Mucosa of gallbladder (tissue), 1 donor: ENCODE data around the gene KAT8. TPM values are rescaled to one million over a fixed set of nuclear protein-coding genes. Genes with fewer than 3 reads are reported as not detected.
A peak's percentile ranks its signal among the peaks of the same experiment; 100 is the strongest.
"Not testable (repeated sequence)": the region's sequence is repeated elsewhere in the genome, so short reads cannot be mapped to it uniquely, and the experiment has no call there.

Experiments
- DNase-seq: peaks from one replicate; pipeline ENCODE4 v3.0.0-alpha.2; 2020; ENCODE audit warnings: low spot score
- total RNA-seq: library from RNA; stranded (reverse); gene quantifications from one replicate; pipeline ENCODE4 v1.2.1, GENCODE V29; 2021
- donor health status: DM: no; HTN: no; CAD: no.

The KAT8 gene
- total RNA-seq, 1 donor from 2014 or later: 67.2 TPM

DNA sequence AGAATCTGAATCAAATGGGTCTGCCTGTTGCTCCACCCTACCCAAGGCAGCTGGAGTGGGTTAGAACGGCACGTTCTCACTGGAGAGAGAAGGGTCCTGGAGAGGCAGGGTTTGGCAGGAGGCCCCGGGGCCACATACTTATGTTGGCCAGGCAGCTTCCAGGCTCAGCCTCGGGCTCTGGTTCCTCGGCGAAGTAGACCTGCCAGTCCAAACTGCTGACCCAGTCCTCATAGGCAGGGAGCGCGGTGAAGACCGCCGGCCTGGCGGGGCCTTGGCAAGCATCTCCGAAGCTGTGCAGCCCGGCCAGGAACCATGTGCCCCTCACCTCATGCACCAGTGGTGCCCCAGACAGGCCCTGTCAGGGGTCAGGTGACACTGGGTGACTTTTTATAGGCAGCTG lies 33.5 kb upstream of the KAT8 start:
- no peak for DNase-seq

DNA sequence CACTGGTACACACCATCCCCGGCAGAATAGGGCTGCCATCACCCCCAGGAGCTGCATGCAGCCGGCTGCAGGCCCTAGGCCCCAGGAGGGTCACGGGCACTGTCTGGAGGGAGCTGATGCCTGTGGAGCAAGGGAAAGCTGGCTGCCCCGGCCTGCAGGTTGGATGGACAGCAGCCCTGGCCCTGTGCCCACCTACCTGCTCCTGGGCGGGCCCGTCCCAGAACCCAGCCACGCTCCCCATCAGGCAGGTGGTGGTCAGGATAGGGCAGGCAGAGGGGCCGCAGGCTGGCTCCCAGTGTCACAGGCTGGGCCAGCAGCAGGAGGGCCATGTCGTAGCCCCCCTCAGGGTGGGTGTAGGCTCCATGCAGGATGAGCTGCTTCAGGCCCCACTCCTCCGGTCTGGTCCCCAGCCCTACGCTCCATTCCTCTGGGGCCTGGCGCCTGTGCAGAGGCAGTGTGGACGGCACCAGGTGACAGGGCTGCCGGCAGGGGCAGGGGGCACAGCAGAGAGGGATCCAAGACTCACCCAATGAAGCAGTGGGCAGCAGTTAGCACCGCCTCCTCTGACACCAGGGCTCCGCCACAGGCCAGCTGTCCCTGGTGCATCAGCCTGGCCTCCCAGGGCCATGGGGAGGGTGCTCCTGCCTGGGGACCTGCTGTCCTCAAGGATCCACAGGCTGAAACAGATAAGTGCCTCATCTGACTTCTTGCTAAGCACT lies 32.7 kb upstream of the KAT8 start:
- DNase-seq: no peak

DNA sequence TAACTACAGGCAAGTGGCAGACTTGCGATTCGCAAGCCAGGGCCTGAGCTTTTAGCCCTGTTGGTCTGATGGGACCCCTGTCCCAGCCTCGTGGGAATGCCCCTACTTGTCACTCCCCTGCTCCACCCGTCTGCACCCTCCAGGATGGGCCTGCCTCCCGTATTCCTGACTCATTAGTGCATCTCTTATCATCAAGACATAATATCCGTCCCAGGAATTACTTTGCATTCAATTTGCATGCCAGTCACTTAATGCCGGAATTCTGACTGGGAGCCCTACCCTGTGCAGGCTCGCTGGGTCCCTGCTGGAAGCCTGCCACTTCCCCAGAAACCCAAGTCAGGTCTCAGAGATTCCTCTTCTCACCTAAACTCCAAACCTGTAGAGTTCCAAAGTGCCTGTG lies 32.1 kb upstream of the KAT8 start:
- no peak for DNase-seq

DNA sequence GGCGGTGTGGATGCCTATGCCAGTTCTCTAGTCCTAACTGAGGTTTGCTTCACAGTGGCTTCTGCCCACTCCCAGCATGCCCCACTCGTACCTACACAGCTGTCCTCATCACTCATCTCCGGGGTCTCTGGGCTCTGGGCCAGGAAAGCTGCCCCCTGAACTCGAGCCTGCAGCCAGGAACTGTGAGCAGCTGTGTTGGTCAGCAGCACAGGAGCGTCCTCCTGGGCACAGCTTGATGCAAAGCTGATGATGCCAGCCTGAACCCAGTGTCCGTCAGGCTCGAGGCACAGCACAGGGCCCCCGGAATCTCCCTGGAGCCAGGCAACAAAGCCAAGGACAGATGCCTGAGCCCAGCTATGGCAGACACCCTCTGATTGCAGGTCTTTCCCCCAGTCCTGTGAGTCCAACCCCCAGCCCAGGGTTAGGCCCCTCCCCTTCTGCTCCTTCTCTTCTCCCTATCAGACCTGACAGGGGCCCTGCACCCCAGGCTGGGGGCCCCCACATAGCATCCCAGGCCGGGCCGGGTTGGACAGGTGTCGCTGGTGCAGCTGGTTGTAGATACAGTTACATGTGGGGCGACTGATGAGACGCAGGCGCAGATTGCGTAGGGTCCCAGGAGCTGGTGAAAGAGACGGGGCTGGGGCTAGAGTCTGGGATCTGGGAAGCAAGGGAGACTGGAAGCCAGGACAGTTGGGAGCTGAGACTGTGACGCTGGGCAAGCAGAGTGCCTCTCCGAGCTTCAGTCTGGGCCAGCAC lies 31.4 kb upstream of the KAT8 start:
- no peak for DNase-seq

DNA sequence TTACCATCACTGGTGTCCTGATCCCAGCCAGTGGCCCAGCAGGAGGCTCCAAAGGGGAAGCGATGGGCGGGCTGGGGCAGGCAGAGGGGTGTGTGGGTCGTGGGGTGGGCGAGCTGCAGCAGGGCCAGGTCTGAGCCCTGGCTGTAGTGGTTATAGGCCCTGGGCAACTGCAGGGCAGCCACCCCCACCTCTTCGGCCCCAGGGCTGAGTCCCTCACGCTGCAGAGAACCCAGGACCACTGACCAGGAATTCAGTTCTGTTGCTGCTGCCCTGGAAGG lies 30.9 kb upstream of the KAT8 start:
- DNase-seq: no peak

DNA sequence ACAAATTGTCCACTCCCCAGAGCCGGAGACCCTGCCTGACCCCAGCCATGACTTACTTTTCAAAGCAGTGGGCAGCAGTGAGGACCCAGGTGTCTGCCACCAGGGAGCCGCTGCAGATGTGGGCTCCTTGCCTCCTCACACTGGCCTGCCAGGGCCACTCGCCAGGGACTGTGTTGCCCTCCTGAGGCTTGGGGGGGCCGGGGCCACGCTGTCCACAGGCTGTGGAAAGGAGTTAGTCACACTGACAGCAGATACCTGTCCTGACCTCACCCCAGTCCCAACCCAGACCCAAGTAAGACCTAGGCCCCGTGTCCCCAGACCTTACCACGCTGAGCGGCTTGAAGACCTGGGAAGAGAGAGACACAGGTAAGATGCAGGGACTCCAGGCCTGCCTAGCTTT lies 30.0 kb upstream of the KAT8 start:
- no peak for DNase-seq

DNA sequence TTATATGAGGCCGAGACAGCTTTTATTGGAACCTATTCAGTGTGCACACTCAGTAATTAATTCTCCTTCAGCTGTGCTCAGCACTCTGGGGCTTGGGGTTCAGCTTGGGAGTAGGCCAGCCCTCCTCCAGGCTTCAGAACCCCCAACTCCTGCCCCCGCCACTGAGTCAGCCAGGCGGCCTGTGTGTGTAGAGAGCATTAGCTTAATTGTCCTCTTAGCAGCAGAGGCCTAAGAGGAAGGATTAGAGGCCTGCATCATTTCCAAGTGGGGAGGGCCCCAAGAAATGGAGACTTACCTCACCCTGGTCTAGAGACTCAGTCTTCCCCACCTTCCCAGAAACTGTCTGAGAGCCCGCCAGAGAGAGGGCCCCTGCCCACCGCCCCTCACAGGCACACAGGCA lies 29.5 kb upstream of the KAT8 start:
- DNase-seq: no peak

DNA sequence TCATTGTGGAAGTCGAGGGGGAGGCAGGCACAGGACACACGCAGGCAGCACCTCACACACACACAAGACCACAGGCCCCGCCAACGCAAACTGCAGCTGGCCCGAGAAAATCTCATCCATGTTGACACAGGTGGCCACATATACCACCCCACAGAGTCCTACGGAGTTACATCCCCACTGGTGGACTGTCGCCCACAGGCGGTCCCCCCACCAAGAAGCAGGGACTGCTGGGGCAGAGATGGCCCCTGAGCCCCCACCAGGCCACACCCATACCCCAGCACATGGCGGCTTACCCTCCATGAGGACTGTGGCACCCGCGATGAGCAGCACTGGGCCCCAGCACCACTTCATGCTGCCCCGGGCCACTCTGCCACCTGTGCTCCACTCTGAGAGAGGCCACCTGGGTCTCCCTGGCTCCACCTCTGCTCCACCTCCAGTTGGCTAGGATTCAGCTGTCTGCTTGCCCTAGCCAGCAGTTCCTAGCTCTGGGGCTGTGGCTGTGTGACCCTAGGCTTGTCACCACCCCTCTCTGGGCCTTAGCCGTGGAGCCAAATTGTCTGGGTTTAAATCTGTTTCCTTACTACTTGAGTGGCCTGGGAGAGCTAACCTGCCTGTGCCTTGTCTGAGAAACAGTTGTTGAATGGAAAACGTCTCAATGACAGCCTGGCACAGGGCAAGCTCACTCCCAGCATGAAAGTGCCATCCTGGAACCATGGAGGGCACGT lies 28.8 kb upstream of the KAT8 start, which contains the start of gene PRSS53:
Gene PRSS53 (minus strand): TSS at position 485 of the 725 bp plus-strand sequence. CDS start 134 bp downstream, at position 351.
- DNase-seq: no peak

DNA sequence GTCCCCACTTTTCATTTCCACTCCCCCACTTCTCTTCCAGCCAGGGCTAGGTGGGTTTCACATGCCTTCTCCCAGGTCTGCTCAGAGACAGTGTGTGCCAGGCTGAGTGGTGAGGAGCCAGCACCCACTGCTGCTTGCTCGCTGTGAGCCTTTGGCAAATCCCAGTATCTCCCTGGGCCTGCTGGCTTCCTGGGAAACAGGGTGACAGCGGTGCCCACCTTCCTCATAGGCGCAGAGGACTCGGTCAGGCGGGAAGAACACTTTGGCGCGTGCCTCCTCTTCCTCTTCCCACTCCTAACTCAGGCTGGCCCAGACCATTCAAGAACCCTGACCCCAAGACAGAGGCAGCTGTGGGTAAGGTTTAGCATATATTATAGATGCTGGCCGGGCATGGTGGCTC lies 28.3 kb upstream of the KAT8 start:
- DNase-seq: no peak

DNA sequence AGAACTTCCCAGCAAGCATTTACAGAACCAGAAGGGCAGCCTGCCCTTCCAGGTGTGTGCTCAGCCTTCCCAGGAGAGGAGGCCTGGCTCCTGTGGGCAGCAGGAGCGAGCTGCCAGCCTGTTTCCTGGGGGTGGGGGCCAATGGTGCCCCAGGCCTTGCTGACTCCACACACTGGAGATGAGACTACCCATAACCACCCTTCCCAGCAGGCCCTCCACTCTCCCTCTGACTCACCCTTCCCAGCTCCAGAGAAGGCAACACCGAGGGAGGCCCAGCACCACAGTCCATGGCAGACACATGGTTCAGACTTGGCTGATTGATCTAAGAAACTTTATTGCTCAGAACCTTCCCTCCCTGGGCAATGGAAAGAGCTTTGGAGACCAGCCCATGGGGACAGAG lies 26.9 kb upstream of the KAT8 start:
- no peak for DNase-seq

DNA sequence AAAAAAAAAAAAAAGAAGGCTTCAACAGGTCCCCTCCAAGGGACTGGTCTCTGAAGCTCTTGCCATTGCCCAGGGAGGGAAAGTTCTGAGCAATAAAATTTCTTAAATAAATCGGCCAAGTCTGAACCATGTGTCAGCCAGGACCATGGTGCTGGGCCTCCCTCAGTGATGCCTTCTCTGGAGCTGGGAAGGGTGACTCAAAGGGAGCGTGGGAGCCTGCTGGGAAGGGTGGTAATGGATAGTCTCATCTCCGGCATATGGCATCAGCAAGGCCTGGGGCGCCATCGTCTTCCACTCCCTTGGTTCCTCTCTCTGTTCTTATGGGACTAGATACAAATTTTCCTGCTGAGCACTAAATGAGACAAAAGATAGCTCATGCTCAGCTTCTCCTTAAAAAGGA lies 25.1 kb upstream of the KAT8 start:
- no peak for DNase-seq

DNA sequence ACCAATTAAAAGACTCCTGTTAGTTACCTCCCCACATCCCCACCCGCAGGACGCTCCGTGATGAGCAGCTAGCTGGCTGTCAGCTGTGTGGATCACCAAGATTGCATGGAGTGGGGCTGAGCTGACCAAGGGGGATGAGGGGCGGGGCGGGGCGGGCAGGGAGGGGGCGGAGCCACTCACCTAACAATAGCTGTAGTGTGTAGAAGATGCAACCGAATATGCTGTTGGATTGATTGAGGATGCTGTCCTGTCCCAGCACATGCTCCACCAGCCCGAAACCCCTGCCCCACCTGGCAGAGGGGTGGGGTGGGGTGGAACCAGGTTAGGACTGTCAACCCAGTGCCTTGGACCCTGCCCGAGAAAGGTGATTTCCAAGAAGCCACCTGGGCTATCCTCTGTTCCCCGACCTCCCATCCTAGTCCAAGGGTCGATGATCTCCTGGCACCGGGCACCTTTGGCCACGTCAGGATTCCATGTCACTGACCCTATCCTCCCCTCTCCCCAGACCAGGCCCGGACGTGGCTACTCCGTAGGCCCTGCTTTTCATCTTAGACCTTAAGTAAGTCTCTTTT lies 24.2 kb upstream of the KAT8 start:
- no peak for DNase-seq

DNA sequence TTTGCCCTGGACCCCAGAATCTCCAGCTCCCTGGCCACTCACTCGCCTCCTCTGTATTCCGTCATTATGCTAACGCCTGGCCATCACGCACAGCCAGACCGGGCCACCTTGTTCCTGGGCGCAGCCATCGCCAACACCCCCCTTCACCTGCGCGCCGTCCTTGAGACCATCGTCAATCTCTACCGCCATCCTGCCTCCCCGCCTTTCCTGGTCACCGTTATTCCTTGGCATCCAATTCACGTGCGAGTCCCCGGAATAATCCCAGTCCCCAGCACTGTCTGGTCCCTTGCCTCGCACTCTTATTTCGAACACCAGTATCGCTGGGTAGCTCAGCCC lies 23.4 kb upstream of the KAT8 start:
- DNase-seq: no peak

DNA sequence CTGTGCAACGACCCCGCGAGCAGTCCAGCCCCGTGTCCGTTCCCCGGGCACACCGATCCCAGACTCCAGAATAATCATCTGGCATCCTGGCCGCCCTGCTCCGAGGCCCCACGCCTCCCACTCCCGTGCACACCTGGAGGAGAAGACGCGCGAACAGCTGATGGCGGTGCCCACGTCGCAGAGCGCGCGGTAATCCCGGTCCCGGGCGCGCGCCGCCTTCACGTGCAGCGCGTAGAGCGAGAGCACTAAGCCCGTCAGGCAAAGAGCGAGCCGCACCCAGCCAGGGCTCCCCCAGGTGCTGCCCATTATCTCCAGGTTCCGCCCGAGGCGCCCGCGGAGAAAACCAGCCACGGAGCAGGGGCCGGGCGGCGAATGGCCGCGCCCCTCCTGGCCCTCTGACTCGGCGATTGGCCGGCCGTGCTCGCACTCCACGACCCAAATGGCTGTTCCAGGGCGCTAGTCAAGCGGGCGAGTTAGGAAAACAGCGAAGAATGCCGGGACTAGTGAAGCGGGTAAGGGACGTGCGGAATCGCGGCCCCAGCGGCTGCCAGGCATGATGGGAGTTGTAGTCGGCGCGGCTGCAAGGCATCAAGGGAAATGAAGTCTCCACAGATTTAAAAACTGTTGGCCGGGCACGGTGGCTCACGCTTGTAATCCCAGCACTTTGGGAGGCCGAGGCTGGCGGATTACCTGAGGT lies 22.9 kb upstream of the KAT8 start, which contains the start of gene VKORC1:
Gene VKORC1 (minus strand): TSS at position 374 of the 697 bp plus-strand sequence. CDS start 68 bp downstream, at position 306.
- peak; percentile 97 for DNase-seq

DNA sequence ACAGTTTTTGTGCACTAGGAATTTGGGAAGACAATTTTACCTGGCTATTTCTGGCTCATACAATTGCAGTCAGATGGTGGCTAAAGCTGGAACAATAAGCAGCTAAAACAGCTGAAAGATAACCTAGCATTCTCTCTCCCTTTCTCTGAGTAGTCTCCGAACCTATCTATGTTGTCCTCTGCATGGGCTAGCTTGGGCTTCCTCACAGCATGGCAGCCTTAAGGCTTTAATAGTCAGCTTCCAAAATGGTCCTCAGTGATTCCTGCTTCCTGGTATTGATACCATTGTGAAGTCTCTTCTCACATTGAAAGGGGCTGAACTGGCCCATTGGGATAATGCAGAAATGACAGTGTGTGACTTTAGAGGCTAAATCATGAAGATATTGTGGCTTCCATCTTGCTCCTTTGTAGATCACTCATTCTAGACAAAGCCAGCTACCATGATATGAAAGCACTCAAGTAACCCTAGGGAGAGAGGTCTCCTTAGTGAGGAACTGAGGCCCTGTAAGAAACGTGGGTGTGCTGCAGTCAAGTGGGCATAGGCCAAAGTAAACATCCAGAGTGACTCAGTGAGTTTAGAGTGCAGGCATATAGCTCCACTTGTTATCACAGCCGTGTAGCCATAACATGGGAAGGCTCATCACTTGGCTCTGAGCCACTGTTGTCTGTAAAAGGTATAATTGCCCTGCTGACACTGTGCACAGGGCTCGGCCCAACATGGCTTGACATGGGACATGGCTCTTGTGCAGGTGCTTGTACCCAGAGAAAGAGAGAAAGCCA lies 17.4 kb upstream of the KAT8 start:
- no peak for DNase-seq

DNA sequence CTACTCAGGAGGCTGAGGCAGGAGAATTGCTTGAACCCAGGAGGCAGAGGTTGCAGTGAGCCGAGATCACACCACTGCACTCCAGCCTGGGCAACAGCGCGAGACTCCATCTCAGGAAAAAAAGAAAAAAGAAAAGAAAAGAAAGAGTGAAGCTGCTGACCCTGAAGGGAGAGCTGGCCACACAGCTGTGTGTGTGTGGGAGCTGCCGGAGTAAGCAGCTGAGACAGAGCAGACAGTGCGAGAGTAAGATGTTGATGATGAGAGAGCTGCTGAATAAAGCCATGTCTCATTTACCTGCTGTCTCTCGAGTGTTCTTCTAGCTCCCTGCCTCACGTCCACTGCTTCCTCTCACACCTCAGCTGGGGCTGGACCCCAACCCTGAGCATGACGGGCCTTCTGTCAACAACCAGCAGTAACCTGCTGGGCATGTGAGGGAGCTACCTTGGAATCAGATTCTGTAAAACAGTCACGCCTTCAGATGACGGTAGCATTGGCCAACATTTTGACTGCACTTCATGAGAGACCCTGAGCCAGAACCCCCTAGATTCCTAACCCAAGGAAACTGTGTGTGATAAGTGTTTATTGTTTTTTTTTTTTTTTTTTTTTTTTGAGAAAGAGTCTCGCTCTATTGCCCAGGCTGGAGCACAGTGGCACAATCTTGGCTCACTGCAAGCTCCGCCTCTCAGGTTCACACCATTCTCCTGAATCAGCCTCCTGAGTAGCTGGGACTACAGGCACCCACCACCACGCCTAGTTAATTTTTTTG lies 16.4 kb upstream of the KAT8 start:
- DNase-seq: not testable (repeated sequence)

DNA sequence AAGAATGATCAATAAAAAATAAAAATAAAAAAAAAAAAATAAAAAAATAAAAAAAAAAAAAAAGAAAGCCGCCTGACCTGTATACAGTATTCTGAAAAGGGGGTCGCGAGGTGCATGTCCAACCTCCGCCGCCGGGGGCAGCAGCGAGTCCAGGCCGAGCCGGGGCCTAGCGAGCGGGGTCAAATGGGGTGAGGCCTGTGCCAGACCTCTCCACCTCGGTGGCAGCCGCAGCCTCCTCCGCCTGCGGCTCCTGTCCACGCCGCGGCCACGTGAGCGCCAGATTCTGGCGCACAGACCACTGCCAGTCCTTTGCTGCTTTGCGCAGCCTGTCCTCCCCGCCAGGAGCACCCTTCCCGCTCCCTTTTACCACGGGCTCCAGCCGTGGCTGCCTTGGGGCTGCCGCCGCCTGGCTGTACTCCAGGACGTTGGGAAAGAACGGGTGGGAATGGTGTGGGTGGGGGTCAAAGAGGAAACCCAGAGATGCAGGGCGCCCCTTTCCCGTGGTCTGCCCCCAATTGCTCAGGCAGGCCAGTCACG lies 11.7 kb upstream of the KAT8 start:
- DNase-seq: peak; percentile 82

DNA sequence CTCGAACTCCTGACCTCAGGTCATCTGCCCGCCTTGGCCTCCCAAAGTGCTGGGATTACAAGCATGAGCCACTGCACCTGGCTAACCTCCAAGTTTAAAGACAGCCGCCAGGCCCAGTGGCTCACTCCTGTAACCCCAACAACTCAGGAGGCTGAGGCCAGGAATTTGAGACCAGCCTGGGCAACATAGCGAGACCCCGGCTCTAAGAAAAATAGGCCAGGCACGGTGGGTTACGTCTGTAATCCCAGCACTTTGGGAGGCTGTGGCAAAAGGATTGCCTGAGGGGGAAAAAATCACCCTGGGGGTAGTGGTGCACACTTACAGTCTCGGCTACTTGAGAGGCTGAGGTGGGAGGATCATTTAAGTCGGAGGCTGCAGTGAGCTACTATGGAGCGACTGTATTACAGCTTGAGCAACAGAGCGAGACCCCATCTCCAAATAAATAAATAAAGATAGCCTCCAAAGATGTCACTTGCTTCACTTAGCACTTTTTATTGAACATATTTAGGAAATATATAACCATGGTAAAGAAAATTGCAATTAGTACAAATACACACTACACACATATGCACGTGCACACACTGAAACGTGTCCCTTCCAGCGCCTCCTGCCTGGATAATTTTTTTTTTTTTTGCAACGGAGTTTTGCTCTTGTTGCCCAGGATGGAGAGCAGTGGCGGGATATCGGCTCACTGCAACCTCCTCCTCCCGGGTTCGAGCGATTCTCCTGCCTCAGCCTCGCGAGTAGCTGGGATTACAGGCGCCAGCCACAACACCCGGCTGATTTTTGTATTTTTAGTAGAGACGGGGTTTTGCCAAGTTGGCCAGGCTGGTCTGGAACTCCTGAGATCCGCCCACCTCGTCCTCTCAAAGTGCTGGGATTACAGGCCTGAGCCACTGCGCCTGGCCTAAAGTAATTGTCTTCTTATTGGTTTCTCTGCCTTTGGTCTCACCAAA lies 10.7 kb upstream of the KAT8 start:
- DNase-seq: no peak

DNA sequence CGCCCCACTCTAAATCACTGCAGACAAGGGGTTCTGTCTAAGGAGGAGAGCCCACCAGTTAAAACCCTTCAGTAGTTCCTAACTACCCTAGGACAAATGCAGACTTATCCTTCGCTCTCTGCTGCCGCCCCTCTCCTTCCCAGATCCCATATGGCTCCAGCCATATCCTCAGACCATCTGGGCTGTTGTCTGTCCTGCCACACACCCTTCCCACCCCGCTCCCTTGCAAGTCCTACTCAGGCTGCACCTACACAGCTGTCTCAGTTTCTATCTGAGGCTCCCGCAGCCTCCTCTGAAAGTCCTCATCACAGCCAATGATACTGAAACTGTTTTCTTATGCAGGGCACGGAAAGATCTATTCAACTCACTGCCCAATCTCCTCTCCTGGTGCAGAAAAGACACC lies 10.0 kb upstream of the KAT8 start:
- DNase-seq: no peak
